Activated B cell treated with CpG ODN at 0.5 μM for 24 hours (primary cell): Measurements from ENCODE around the gene OR10A4. TPM values are rescaled to one million over a fixed set of nuclear protein-coding genes. Genes with fewer than 3 reads are reported as not detected.
"Not testable (repeated sequence)": the region's sequence is repeated elsewhere in the genome, so short reads cannot be mapped to it uniquely, and the experiment has no call there.

Source experiments
- ATAC-seq: fragments of 200-7000 bp; cut with Tn5 transposase; one replicate; pipeline ENCODE4 v1.10.0; 2021; ENCODE audit warnings: low read depth, mild to moderate bottlenecking, moderate library complexity
- CTCF ChIA-PET: fragments of 350-600 bp; sonication (Branson Sonifier 250); formaldehyde crosslinking; loops from one replicate; lab custom pipeline; 2021; ENCODE audit warnings: antibody characterized with exemption; lab: Charles Lee
- POLR2A ChIA-PET: fragments of 350-600 bp; sonication (Branson Sonifier 250); formaldehyde crosslinking; loops from one replicate; lab custom pipeline; 2021; ENCODE audit warnings: antibody characterized with exemption; lab: Charles Lee
- DNase-seq: peaks from one replicate; pipeline ENCODE4 v3.0.0; 2022
- H3K27ac Mint-ChIP-seq: one replicate; pipeline ENCODE4 v1.8.0; 2020; ENCODE audit warnings: mixed read lengths
- H3K27me3 Mint-ChIP-seq: one replicate; pipeline ENCODE4 v1.8.0; 2021; ENCODE audit warnings: mixed read lengths
- H3K36me3 Mint-ChIP-seq: one replicate; pipeline ENCODE4 v1.8.0; 2021; ENCODE audit warnings: low read depth, mixed read lengths
- H3K4me1 Mint-ChIP-seq: one replicate; pipeline ENCODE4 v1.8.0; 2021; ENCODE audit warnings: mixed read lengths
- H3K4me3 Mint-ChIP-seq: one replicate; pipeline ENCODE4 v1.8.0; 2020; ENCODE audit warnings: mild to moderate bottlenecking, mixed read lengths
- H3K9me3 Mint-ChIP-seq: one replicate; pipeline ENCODE4 v1.8.0; 2020; ENCODE audit warnings: mixed read lengths
- intact Hi-C: fragments of 100-400 bp; cut with micrococcal nuclease; formaldehyde crosslinking; loops from one replicate; pipeline ENCODE4 v1.15.1; 2024
- total RNA-seq: library from RNA; stranded (reverse); gene quantifications from 2 replicates; pipeline ENCODE4 v1.2.3, GENCODE V29; 2022
- TF ChIP-seq, protein P1 (sequence below): fragments of 200-600 bp; IDR thresholded peaks from one replicate; pipeline ENCODE4 v1.8.0; 2022; ENCODE audit warnings: antibody characterized with exemption, mild to moderate bottlenecking

The OR10A4 gene
- total RNA-seq, 1 donor from 2014 or later: not detected

DNA sequence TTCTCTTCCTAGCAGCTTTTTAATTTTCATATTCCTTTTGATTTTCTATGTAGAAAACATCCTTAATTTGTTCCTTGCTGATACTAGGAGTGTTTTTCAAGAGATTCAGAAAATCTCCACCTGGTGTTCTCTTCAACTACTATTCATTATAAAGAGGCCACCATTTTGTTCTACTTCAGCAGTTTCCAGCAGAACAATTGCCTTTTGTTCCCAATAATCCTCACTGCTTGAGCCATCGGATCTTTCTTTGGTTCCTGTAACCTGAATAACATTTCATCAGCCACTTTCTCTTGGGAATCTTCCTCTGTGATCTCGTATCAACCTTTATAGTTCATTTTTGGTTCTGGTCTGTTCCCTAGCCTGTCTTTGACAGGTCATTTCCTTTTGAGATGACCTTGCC is 32.8 kb upstream of the OR10A4 start:
- ATAC-seq (no peak), DNase-seq (no peak)
- H3K27ac Mint-ChIP-seq: no peak overlapping the region
- H3K4me1 Mint-ChIP-seq: no peaks in the 10 kb centered on the region
- no peaks in the 10 kb centered on the region for H3K36me3 Mint-ChIP-seq
- no peaks in the 10 kb centered on the region for H3K27me3 Mint-ChIP-seq
- ChIA-PET CTCF (no interaction called here), POLR2A (no interaction called here)
- TF ChIP-seq, protein P1, sequence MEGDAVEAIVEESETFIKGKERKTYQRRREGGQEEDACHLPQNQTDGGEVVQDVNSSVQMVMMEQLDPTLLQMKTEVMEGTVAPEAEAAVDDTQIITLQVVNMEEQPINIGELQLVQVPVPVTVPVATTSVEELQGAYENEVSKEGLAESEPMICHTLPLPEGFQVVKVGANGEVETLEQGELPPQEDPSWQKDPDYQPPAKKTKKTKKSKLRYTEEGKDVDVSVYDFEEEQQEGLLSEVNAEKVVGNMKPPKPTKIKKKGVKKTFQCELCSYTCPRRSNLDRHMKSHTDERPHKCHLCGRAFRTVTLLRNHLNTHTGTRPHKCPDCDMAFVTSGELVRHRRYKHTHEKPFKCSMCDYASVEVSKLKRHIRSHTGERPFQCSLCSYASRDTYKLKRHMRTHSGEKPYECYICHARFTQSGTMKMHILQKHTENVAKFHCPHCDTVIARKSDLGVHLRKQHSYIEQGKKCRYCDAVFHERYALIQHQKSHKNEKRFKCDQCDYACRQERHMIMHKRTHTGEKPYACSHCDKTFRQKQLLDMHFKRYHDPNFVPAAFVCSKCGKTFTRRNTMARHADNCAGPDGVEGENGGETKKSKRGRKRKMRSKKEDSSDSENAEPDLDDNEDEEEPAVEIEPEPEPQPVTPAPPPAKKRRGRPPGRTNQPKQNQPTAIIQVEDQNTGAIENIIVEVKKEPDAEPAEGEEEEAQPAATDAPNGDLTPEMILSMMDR: no peak
- intact Hi-C loops: no loop called here
- H3K9me3 Mint-ChIP-seq: no peaks in the 10 kb centered on the region
- H3K4me3 Mint-ChIP-seq: no peak overlapping the region

DNA sequence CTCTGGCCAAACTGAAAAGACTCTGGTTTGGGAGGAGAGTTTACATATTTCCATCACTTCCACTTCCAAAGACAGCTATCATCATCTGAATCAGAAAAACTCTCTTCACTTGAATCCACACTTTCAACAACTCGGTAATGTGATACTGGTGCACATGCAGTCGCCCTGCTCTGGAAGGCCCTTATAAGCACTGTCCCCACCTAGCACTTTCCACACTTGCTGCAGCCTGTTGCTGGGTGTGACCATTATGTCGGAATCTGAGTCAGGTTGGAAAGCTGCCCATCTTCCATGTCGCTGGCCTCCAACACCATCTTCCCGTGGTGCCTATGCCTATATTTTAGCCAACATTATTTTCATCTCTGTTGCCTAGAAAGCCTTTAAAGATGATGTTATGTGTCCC is 32.1 kb upstream of the OR10A4 start:
- H3K27ac Mint-ChIP-seq: no peak overlapping the region
- no peaks in the 10 kb centered on the region for H3K36me3 Mint-ChIP-seq
- POLR2A ChIA-PET: no interaction called here
- TF ChIP-seq, protein P1: no peak
- no peaks in the 10 kb centered on the region for H3K9me3 Mint-ChIP-seq
- DNase-seq (no peak), ATAC-seq (no peak)
- H3K27me3 Mint-ChIP-seq: no peaks in the 10 kb centered on the region
- intact Hi-C loops: no loop called here
- H3K4me1 Mint-ChIP-seq: no peaks in the 10 kb centered on the region
- no peak overlapping the region for H3K4me3 Mint-ChIP-seq
- CTCF ChIA-PET: no interaction called here

DNA sequence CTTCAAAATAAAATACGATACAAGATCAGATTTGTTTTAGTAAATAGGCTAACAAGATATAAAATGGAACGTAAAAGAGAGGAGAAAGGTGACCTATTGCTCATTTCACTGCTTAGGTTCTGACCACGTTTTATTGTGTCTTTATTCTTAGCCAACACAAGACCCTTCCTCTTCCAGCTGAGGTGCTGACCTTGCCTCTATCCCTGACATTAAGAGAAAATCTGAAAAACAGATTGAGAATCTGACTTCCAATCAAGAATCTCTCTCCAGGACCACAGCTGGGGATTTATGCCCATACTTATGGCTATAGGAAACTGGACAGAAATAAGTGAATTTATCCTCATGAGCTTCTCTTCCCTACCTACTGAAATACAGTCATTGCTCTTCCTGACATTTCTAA is 31.0 kb upstream of the OR10A4 start, which contains the start of gene OR10A5:
Gene OR10A5, plus strand, starts transcription at position 301 of the 400 bp plus-strand sequence. Its CDS starts 0 bp downstream, at position 301.
- Mint-ChIP-seq H3K4me1 (no peaks in the 10 kb centered on the region), H3K27ac (no peak within 1 kb of the TSS), H3K27me3 (no peaks in the 10 kb centered on the region), H3K36me3 (no peaks in the 10 kb centered on the region), H3K9me3 (no peaks in the 10 kb centered on the region), H3K4me3 (no peak within 1 kb of the TSS)
- ATAC-seq (no peak), DNase-seq (no peak)
- ChIA-PET POLR2A (no interaction called here), CTCF (no interaction called here)
- intact Hi-C loops: no loop called here
- TF ChIP-seq, protein P1: no peak

DNA sequence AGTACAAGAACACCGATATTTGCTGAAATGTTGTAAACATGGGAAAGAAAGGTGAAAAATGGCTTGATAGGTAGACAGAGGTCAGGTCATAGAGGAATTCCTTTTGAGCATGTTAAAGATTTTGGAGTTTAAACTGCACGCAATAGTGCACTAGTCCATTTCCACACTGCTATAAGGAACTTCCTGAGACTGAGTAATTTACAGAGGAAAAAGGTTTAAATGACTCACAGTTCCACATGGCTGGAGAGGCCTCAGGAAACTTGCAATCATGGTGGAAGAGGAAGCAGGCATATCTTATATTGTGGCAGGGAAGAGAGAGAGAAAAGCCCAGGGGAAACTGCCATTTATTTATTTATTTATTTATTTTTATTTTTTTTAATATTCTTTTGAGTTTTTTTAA is 25.9 kb upstream of the OR10A4 start:
- POLR2A ChIA-PET: no interaction called here
- peaks cover 12% of the 10 kb centered on the region for H3K9me3 Mint-ChIP-seq
- H3K4me3 Mint-ChIP-seq: no peak overlapping the region
- DNase-seq (no peak), ATAC-seq (no peak)
- TF ChIP-seq, protein P1: no peak
- intact Hi-C loops: no loop called here
- no peaks in the 10 kb centered on the region for H3K36me3 Mint-ChIP-seq
- no peaks in the 10 kb centered on the region for H3K4me1 Mint-ChIP-seq
- CTCF ChIA-PET: no interaction called here
- peaks cover 2% of the 10 kb centered on the region for H3K27me3 Mint-ChIP-seq
- H3K27ac Mint-ChIP-seq: no peak overlapping the region

DNA sequence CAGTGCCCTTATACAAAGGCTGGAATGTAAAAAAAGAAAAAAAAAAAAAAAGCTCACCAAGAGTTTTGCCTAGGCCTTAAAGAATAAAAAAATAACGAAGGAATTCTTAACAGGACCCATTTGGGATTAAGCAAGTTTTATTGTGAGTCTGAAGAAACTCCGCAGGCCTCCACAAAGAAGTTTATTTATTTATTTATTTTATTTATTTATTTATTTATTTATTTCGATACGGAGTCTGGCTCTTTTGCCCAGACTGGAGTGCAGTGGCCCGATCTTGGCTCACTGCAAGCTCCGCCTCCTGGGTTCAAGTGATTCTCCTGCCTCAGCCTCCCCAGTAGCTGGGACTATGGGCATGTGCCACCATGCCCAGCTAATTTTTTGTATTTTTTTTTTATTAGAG is 21.6 kb upstream of the OR10A4 start:
- H3K36me3 Mint-ChIP-seq, POLR2A ChIA-PET, H3K4me1 Mint-ChIP-seq, H3K27ac Mint-ChIP-seq, H3K4me3 Mint-ChIP-seq, DNase-seq, H3K27me3 Mint-ChIP-seq, intact Hi-C loops, CTCF ChIA-PET, ATAC-seq: not testable (repeated sequence)
- peaks cover 12% of the 10 kb centered on the region for H3K9me3 Mint-ChIP-seq

DNA sequence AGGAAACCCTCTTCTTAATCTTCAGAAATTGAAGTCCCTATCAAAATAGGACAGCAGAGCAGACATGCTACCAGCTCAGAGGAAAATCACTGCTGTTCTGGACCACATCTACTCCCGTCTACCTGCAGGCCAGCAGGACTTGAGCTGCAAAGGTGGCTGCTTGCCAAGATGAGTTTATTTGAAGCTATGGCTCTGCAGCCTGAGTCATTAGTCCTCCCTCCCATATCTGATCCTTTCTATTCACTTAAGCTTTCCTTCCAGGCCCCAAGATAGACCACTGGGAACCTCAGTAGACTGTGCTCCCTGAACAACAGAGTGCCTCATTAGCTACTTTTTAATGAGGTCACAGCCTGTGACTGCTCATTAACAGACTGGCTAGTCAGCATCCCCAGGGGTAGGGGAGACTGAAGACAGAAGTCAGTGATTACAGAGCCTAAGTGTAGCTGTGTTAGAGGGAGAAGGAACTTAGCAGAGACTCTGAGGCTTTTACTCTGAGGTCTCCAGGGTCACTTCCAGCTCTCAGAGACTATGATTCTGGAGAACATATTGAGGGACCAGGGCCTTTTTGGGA is 20.4 kb upstream of the OR10A4 start:
- ATAC-seq: no peak
- Mint-ChIP-seq H3K9me3 (peaks cover 12% of the 10 kb centered on the region), H3K27me3 (peaks cover 2% of the 10 kb centered on the region), H3K4me3 (no peak overlapping the region), H3K27ac (no peak overlapping the region), H3K4me1 (no peaks in the 10 kb centered on the region), H3K36me3 (no peaks in the 10 kb centered on the region)
- CTCF ChIA-PET: no interaction called here
- DNase-seq: no peak
- POLR2A ChIA-PET: no interaction called here
- intact Hi-C loops: no loop called here
- TF ChIP-seq, protein P1: no peak
